Neural progenitor cell (in vitro differentiated cells): ENCODE results near the gene ZNF480. TPM values are rescaled to one million over a fixed set of nuclear protein-coding genes. Genes with fewer than 3 reads are reported as not detected.
"Not testable (repeated sequence)": the region's sequence is repeated elsewhere in the genome, so short reads cannot be mapped to it uniquely, and the experiment has no call there.

Source experiments
- DNase-seq: peaks from one replicate; pipeline ENCODE4 v3.0.0-alpha.2; 2016; ENCODE audit warnings: low spot score
- H2AFZ ChIP-seq: fragments of 200-600 bp; sonication (generic); replicated peaks from 2 replicates; pipeline ENCODE4 v1.6.1; 2016; ENCODE audit warnings: antibody characterized with exemption
- H3F3A ChIP-seq: fragments of 200-600 bp; sonication (generic); 2 replicates; pipeline ENCODE4 v1.6.1; 2016; ENCODE audit warnings: antibody characterized with exemption, low read depth
- H3K27ac ChIP-seq: fragments of 200-600 bp; sonication (generic); 2 replicates; pipeline ENCODE4 v1.5.1; 2016; ENCODE audit warnings: mild to moderate bottlenecking
- H3K27me3 ChIP-seq: fragments of 200-600 bp; sonication (generic); 2 replicates; pipeline ENCODE4 v1.6.1; 2016; ENCODE audit warnings: mild to moderate bottlenecking, moderate library complexity
- H3K36me3 ChIP-seq: fragments of 200-600 bp; sonication (generic); 2 replicates; pipeline ENCODE4 v1.5.1; 2016
- H3K4me1 ChIP-seq: fragments of 200-600 bp; sonication (generic); 2 replicates; pipeline ENCODE4 v1.6.1; 2016; ENCODE audit warnings: mixed run types
- H3K4me2 ChIP-seq: fragments of 200-600 bp; sonication (generic); 2 replicates; pipeline ENCODE4 v1.6.1; 2016
- H3K4me3 ChIP-seq: fragments of 200-600 bp; sonication (generic); 2 replicates; pipeline ENCODE4 v1.5.1; 2016
- H3K79me2 ChIP-seq: fragments of 200-600 bp; sonication (generic); 2 replicates; pipeline ENCODE4 v1.6.1; 2016; ENCODE audit warnings: low read depth
- H3K9ac ChIP-seq: fragments of 200-600 bp; sonication (generic); 2 replicates; pipeline ENCODE4 v1.6.1; 2016
- H3K9me3 ChIP-seq: fragments of 200-600 bp; sonication (generic); 2 replicates; pipeline ENCODE4 v1.5.1; 2016; ENCODE audit warnings: low read depth
- H4K20me1 ChIP-seq: fragments of 200-600 bp; sonication (generic); 2 replicates; pipeline ENCODE4 v1.6.1; 2016; ENCODE audit warnings: low read depth
- H3K27ac Mint-ChIP-seq: 3 replicates; pipeline ENCODE4 v1.8.0; 2021; ENCODE audit warnings: mixed read lengths
- H3K27me3 Mint-ChIP-seq: 2 replicates; pipeline ENCODE4 v1.8.0; 2022; ENCODE audit warnings: low read depth, mild to moderate bottlenecking, inconsistent platforms, moderate library complexity, mixed read lengths; ENCODE audit not compliant: insufficient read depth
- H3K36me3 Mint-ChIP-seq: 3 replicates; pipeline ENCODE4 v1.8.0; 2021; ENCODE audit warnings: mixed read lengths
- H3K4me1 Mint-ChIP-seq: 3 replicates; pipeline ENCODE4 v1.8.0; 2021; ENCODE audit warnings: mixed read lengths
- H3K4me3 Mint-ChIP-seq: 3 replicates; pipeline ENCODE4 v1.8.0; 2021; ENCODE audit warnings: mild to moderate bottlenecking, moderate library complexity, mixed read lengths
- H3K9me3 Mint-ChIP-seq: 3 replicates; pipeline ENCODE4 v1.8.0; 2020; ENCODE audit warnings: mixed read lengths
- EZH2 ChIP-seq: fragments of 200-600 bp; sonication (generic); IDR thresholded peaks from 2 replicates; pipeline ENCODE4 v1.6.1; 2017; ENCODE audit warnings: antibody characterized with exemption, mild to moderate bottlenecking, moderate library complexity
- EZH2phosphoT487 ChIP-seq: fragments of 200-600 bp; sonication (generic); IDR thresholded peaks from 2 replicates; pipeline ENCODE4 v1.6.1; 2017; ENCODE audit warnings: antibody characterized with exemption
- total RNA-seq: library from RNA; depleted of rRNA; stranded (reverse); fragments of >200 nt; gene quantifications from 2 replicates; pipeline ENCODE4 v1.2.3, GENCODE V29; 2015; ENCODE audit warnings: low replicate concordance
- TF ChIP-seq, protein P1 (sequence below): fragments of 200-600 bp; sonication (generic); IDR thresholded peaks from 2 replicates; pipeline ENCODE4 v1.5.1; 2017; ENCODE audit warnings: antibody characterized with exemption, mild to moderate bottlenecking

Gene ZNF480
- total RNA-seq, 1 donor from 2014 or later: 18.1 TPM

GRCh38 chr19:52291781-52292180 lies 5.2 kb upstream of the ZNF480 start:
- Histone ChIP-seq H3K27ac (no peak overlapping the region), H3K4me1 (no peaks in the 10 kb centered on the region), H2AFZ (no peak overlapping the region), H3K9me3 (no peaks in the 10 kb centered on the region), H3F3A (peaks cover 12% of the 10 kb centered on the region), H3K4me3 (no peak overlapping the region), H4K20me1 (peaks cover 7% of the 10 kb centered on the region), H3K27me3 (peaks cover 6% of the 10 kb centered on the region), H3K4me2 (no peak overlapping the region), H3K36me3 (peaks cover 5% of the 10 kb centered on the region), H3K79me2 (peaks cover 16% of the 10 kb centered on the region), H3K9ac (no peak overlapping the region)
- peaks cover 61% of the 10 kb centered on the region for H3K9me3 Mint-ChIP-seq
- H3K4me1 Mint-ChIP-seq: peaks cover 3% of the 10 kb centered on the region
- H3K36me3 Mint-ChIP-seq: peaks cover 62% of the 10 kb centered on the region
- TF ChIP-seq EZH2phosphoT487 (no peak), EZH2 (no peak)
- TF ChIP-seq, protein P1, sequence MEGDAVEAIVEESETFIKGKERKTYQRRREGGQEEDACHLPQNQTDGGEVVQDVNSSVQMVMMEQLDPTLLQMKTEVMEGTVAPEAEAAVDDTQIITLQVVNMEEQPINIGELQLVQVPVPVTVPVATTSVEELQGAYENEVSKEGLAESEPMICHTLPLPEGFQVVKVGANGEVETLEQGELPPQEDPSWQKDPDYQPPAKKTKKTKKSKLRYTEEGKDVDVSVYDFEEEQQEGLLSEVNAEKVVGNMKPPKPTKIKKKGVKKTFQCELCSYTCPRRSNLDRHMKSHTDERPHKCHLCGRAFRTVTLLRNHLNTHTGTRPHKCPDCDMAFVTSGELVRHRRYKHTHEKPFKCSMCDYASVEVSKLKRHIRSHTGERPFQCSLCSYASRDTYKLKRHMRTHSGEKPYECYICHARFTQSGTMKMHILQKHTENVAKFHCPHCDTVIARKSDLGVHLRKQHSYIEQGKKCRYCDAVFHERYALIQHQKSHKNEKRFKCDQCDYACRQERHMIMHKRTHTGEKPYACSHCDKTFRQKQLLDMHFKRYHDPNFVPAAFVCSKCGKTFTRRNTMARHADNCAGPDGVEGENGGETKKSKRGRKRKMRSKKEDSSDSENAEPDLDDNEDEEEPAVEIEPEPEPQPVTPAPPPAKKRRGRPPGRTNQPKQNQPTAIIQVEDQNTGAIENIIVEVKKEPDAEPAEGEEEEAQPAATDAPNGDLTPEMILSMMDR: no peak
- H3K4me3 Mint-ChIP-seq: no peak overlapping the region
- no peak for DNase-seq
- peaks cover 7% of the 10 kb centered on the region for H3K27me3 Mint-ChIP-seq
- H3K27ac Mint-ChIP-seq: no peak overlapping the region

- H3K36me3 ChIP-seq, H3K4me3 Mint-ChIP-seq, H3K27me3 Mint-ChIP-seq, H3K4me1 Mint-ChIP-seq, H2AFZ ChIP-seq, H3K4me3 ChIP-seq, H3K4me2 ChIP-seq, DNase-seq, H3K4me1 ChIP-seq, H4K20me1 ChIP-seq, H3K27ac Mint-ChIP-seq, H3K27ac ChIP-seq, H3K9ac ChIP-seq, H3K9me3 ChIP-seq, H3K79me2 ChIP-seq, H3K27me3 ChIP-seq: not testable (repeated sequence)
- H3F3A ChIP-seq: peaks cover 20% of the 10 kb centered on the region
- Mint-ChIP-seq H3K9me3 (peaks cover 59% of the 10 kb centered on the region), H3K36me3 (peaks cover 58% of the 10 kb centered on the region)
Measured at GRCh38 chr19:52292946-52293345, 4.0 kb upstream of the ZNF480 start.

GRCh38 chr19:52296400-52296772 lies 583 bp upstream of the ZNF480 start:
- H4K20me1 ChIP-seq: peaks cover 7% of the 10 kb centered on the region
- Mint-ChIP-seq H3K27ac (no peak overlapping the region), H3K27me3 (peaks cover 10% of the 10 kb centered on the region), H3K4me3 (peak overlapping the region; percentile 85), H3K36me3 (peaks cover 62% of the 10 kb centered on the region), H3K9me3 (peaks cover 57% of the 10 kb centered on the region), H3K4me1 (peaks cover 9% of the 10 kb centered on the region)
- no peaks in the 10 kb centered on the region for H3K9me3 ChIP-seq
- TF ChIP-seq EZH2 (no peak), EZH2phosphoT487 (no peak)
- TF ChIP-seq, protein P1: no peak
- H3F3A ChIP-seq: peaks cover 20% of the 10 kb centered on the region
- H3K79me2 ChIP-seq: peaks cover 24% of the 10 kb centered on the region
- H3K36me3 ChIP-seq: peaks cover 16% of the 10 kb centered on the region
- H3K27ac ChIP-seq: no peak overlapping the region
- no peak overlapping the region for H3K9ac ChIP-seq
- H2AFZ ChIP-seq: no peak overlapping the region
- peak overlapping the region; percentile 97 for H3K4me2 ChIP-seq
- H3K27me3 ChIP-seq: peaks cover 6% of the 10 kb centered on the region
- no peak for DNase-seq
- H3K4me1 ChIP-seq: no peaks in the 10 kb centered on the region
- peak overlapping the region; percentile 99 for H3K4me3 ChIP-seq

DNA sequence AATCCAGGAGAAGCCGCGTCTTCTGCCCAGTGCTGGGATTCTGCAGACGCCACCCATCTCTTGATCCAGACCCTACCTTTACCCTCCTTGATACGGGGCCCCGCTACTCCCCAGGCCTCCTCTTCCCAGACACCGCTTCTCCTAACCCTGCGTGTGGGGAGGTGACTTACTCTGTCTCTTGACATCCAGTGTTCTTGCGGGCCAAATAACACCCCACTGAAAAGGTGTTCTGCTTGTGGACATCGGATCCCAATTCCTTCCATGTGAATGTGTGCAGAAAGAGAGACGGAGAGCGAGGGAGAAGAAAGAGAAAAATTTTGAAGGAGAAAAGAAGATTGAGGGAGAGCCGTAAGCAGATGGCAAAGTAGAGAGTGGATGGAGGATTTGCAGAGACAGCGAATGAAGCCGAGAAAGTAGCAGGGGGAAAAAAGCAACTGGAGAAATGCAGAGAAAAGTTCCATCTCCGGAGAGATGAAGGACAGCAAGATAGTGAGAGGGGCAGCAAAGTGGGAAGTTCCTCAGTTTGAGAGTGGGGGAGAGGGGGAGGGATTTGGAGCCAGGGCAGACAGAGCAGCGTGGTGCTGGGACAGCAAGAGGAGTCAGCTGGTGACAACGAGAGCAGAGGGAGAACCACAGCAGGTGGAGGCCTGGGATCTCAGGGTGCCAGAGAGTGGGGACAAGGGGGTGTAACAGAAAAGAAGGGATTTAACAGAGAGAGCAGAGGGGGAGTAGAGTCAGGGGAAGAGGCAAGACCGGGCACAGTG lies 814 bp downstream of the ZNF480 start:
- TF ChIP-seq EZH2 (no peak), EZH2phosphoT487 (no peak)
- TF ChIP-seq, protein P1: no peak
- H3K4me1 ChIP-seq: no peaks in the 10 kb centered on the region
- peaks cover 14% of the 10 kb centered on the region for H3F3A ChIP-seq
- H3K27ac ChIP-seq: no peak overlapping the region
- H3K27me3 ChIP-seq: peaks cover 6% of the 10 kb centered on the region
- Mint-ChIP-seq H3K4me3 (peak overlapping the region; percentile 89), H3K27ac (peak overlapping the region; percentile 78), H3K36me3 (peaks cover 62% of the 10 kb centered on the region), H3K4me1 (peaks cover 9% of the 10 kb centered on the region), H3K9me3 (peaks cover 58% of the 10 kb centered on the region), H3K27me3 (peaks cover 8% of the 10 kb centered on the region)
- H3K4me3 ChIP-seq: peak overlapping the region; percentile 99
- H3K9me3 ChIP-seq: no peaks in the 10 kb centered on the region
- H4K20me1 ChIP-seq: peaks cover 7% of the 10 kb centered on the region
- peak overlapping the region; percentile 95 for H3K4me2 ChIP-seq
- peaks cover 20% of the 10 kb centered on the region for H3K36me3 ChIP-seq
- H3K9ac ChIP-seq: peak overlapping the region; percentile 75
- H3K79me2 ChIP-seq: peaks cover 24% of the 10 kb centered on the region
- peak; percentile 5 for DNase-seq
- H2AFZ ChIP-seq: peak overlapping the region; percentile 96
